HepG2 (cell line): ENCODE measurements around the gene ZNF444. TPM values are rescaled to one million over a fixed set of nuclear protein-coding genes. Genes with fewer than 3 reads are reported as not detected.

Experiments
- FOXA3 ChIP-seq: IDR thresholded peaks from 2 replicates; pipeline ENCODE4 v1.6.1; 2016; ENCODE audit warnings: missing genetic modification reagents, missing compliant biosample characterization
- JUND ChIP-seq: sonication (generic); formaldehyde crosslinking; IDR thresholded peaks from 2 replicates; pipeline ENCODE4 v1.8.0; 2022; ENCODE audit warnings: mild to moderate bottlenecking, missing genetic modification reagents
- MAFK ChIP-seq, 2 experiments: IDR thresholded peaks in 1 of 2; conservative IDR thresholded peaks in 1 of 2; 2 replicates each; pipeline ENCODE4 v1.6.1; 2011; ENCODE audit warnings: improper control_type of control experiment in 2 of 2, low read length in 2 of 2
- RCOR2 ChIP-seq: IDR thresholded peaks from 2 replicates; pipeline ENCODE4 v1.6.1; 2016; ENCODE audit warnings: missing biosample characterization, missing genetic modification reagents
- RFX1 ChIP-seq: fragments of 450-650 bp; IDR thresholded peaks from 2 replicates; pipeline ENCODE4 v1.6.1; 2017
- RFX5 ChIP-seq: IDR thresholded peaks from 2 replicates; pipeline ENCODE4 v1.6.1; 2011; ENCODE audit warnings: low read depth, low read length, improper control_type of control experiment
- SCMH1 ChIP-seq: sonication (generic); formaldehyde crosslinking; IDR thresholded peaks from 2 replicates; pipeline ENCODE4 v1.9.0; 2021; ENCODE audit warnings: missing genetic modification reagents, mild to moderate bottlenecking, borderline replicate concordance
- ZNF143 ChIP-seq: sonication (generic); formaldehyde crosslinking; IDR thresholded peaks from 2 replicates; pipeline ENCODE4 v1.4.0; 2020; ENCODE audit warnings: missing genetic modification reagents
- ZNF232 ChIP-seq: sonication (generic); formaldehyde crosslinking; IDR thresholded peaks from 2 replicates; pipeline ENCODE4 v1.4.0; 2020; ENCODE audit warnings: missing genetic modification reagents, borderline replicate concordance
- ZNF263 ChIP-seq: sonication (generic); formaldehyde crosslinking; IDR thresholded peaks from 2 replicates; pipeline ENCODE4 v1.4.0; 2020; ENCODE audit warnings: missing genetic modification reagents
- ZNF30 ChIP-seq: sonication (generic); formaldehyde crosslinking; IDR thresholded peaks from 2 replicates; pipeline ENCODE4 v1.5.0; 2020; ENCODE audit warnings: mild to moderate bottlenecking, missing genetic modification reagents
- ZNF33B ChIP-seq: sonication (generic); formaldehyde crosslinking; IDR thresholded peaks from 2 replicates; pipeline ENCODE4 v1.5.1; 2020; ENCODE audit warnings: mild to moderate bottlenecking, missing genetic modification reagents
- ZNF552 ChIP-seq: sonication (generic); formaldehyde crosslinking; IDR thresholded peaks from 2 replicates; pipeline ENCODE4 v1.9.0; 2022; ENCODE audit warnings: missing genetic modification reagents, mild to moderate bottlenecking, borderline replicate concordance
- polyA plus RNA-seq, 8 experiments: library from polyadenylated mRNA; depleted of rRNA in 3 of 8; stranded (reverse) in 7 of 8; unstranded in 1 of 8; fragments of >200 nt; fragmentation: Illumina TruSeq in 4 of 8; extraction: Trizol in 4 of 8; gene quantifications; 2 replicates each; pipeline versions ENCODE4 v1.2.1 to v1.2.3, GENCODE V29; 2011 to 2016; ENCODE audit warnings: low read depth in 4 of 8, missing spikeins in 1 of 8, mixed read lengths in 1 of 8; ENCODE audit not compliant: insufficient read depth in 1 of 8
- total RNA-seq, 5 experiments: library from RNA; depleted of rRNA; stranded (reverse); fragments of >200 nt; fragmentation: Illumina TruSeq; extraction: Trizol; gene quantifications; 2 replicates each; pipeline ENCODE4 v1.2.3, GENCODE V29; 2016; ENCODE audit warnings: low read depth in 1 of 5
- TF ChIP-seq, protein P1 (sequence below): IDR thresholded peaks from 2 replicates; pipeline ENCODE4 v1.4.0; 2020; ENCODE audit warnings: mild to moderate bottlenecking, missing genetic modification reagents
- TF ChIP-seq, protein P2 (sequence below): sonication (generic); formaldehyde crosslinking; IDR thresholded peaks from 2 replicates; pipeline ENCODE4 v1.5.0; 2020; ENCODE audit warnings: missing genetic modification reagents
- TF ChIP-seq, protein P3 (sequence below): IDR thresholded peaks from 2 replicates; pipeline ENCODE4 v1.6.1; 2016; ENCODE audit warnings: mild to moderate bottlenecking, missing biosample characterization, missing genetic modification reagents
- TF ChIP-seq, protein P4 (sequence below): sonication (generic); formaldehyde crosslinking; IDR thresholded peaks from 2 replicates; pipeline ENCODE4 v1.4.0; 2020; ENCODE audit warnings: missing genetic modification reagents, borderline replicate concordance
- TF ChIP-seq, protein P5 (sequence below): sonication (generic); formaldehyde crosslinking; IDR thresholded peaks from 2 replicates; pipeline ENCODE4 v1.9.0; 2022; ENCODE audit warnings: low read depth, missing genetic modification reagents

Gene ZNF444
- total and polyA plus RNA-seq, 2 of the 13 experiments (the other 11 are each of a cell fraction or from before 2014, with no cell fraction given), result 27.4 to 30.3 TPM

DNA sequence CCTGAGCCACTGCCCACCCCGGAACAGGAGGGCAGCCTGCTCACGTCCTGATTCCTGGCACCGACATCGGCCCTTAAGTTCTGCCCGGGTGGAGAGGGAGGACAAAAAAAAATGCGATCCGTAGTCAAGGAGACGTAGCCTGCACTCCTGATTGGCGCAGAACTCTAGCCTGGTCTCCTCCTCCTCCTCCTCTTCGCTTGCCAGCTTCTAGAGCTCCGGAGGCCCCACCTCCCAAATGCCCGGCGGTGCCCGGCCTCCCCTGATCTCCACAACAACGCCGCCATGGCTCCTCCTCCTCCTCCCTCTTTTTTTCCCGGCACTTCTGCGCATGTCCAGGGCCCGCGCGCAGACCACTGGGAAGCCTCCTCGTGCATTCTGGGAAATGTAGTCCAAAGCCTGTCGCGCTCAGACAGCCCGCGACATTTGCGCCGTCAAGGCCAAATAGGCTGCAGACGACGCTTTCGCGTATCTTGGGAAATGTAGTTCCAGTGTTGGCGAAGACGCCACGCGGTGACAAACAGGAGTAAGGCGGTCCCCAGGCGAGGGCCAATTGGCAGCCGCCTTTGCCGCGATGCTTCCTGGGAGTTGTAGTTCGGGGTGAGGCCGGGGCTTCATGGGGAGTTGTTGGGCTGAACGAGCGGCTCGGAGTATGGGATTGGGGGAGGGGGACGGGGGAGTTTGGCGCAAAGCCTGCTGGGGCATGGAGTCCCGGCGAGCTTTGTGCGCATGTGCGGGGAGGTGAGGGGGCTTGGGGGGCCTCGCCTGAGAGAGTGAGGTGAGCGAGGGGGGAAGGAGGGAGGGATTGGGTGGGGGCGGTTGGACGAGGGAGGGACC lies at the start of gene ZNF444 (continued):
- TF ChIP-seq, protein P1, sequence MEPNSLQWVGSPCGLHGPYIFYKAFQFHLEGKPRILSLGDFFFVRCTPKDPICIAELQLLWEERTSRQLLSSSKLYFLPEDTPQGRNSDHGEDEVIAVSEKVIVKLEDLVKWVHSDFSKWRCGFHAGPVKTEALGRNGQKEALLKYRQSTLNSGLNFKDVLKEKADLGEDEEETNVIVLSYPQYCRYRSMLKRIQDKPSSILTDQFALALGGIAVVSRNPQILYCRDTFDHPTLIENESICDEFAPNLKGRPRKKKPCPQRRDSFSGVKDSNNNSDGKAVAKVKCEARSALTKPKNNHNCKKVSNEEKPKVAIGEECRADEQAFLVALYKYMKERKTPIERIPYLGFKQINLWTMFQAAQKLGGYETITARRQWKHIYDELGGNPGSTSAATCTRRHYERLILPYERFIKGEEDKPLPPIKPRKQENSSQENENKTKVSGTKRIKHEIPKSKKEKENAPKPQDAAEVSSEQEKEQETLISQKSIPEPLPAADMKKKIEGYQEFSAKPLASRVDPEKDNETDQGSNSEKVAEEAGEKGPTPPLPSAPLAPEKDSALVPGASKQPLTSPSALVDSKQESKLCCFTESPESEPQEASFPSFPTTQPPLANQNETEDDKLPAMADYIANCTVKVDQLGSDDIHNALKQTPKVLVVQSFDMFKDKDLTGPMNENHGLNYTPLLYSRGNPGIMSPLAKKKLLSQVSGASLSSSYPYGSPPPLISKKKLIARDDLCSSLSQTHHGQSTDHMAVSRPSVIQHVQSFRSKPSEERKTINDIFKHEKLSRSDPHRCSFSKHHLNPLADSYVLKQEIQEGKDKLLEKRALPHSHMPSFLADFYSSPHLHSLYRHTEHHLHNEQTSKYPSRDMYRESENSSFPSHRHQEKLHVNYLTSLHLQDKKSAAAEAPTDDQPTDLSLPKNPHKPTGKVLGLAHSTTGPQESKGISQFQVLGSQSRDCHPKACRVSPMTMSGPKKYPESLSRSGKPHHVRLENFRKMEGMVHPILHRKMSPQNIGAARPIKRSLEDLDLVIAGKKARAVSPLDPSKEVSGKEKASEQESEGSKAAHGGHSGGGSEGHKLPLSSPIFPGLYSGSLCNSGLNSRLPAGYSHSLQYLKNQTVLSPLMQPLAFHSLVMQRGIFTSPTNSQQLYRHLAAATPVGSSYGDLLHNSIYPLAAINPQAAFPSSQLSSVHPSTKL (CRISPR knock-in tag), result no peak
- TF ChIP-seq ZNF232 (no peak), JUND (CRISPR knock-in tag) (no peak), SCMH1 (CRISPR knock-in tag) (no peak), RCOR2 (no peak), ZNF263 (CRISPR knock-in tag) (peak; percentile 71; the same call in 1 of the 2 replicates), ZNF33B (CRISPR knock-in tag) (no peak), ZNF552 (CRISPR knock-in tag) (no peak), ZNF30 (no peak), FOXA3 (CRISPR knock-in tag) (peak; percentile 54; the same call in 1 of the 2 replicates), MAFK (conservative IDR thresholded peaks at IDR 0.05 in 1 of 2, IDR thresholded peaks at IDR 0.05 in 1 of 2; ENCODE audit: low read length in 2 of 2) (peak in 1 of 2 experiments; percentile 2; a peak in 1 of 4 replicates), RFX5 (no peak; the same call in 1 of the 2 replicates), RFX1 (peak; percentile 77), ZNF143 (CRISPR knock-in tag) (peak; percentile 90)
- TF ChIP-seq, protein P2, sequence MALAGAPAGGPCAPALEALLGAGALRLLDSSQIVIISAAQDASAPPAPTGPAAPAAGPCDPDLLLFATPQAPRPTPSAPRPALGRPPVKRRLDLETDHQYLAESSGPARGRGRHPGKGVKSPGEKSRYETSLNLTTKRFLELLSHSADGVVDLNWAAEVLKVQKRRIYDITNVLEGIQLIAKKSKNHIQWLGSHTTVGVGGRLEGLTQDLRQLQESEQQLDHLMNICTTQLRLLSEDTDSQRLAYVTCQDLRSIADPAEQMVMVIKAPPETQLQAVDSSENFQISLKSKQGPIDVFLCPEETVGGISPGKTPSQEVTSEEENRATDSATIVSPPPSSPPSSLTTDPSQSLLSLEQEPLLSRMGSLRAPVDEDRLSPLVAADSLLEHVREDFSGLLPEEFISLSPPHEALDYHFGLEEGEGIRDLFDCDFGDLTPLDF (CRISPR knock-in tag), result peak; percentile 62; the same call in 1 of the 2 replicates
- TF ChIP-seq, protein P3, sequence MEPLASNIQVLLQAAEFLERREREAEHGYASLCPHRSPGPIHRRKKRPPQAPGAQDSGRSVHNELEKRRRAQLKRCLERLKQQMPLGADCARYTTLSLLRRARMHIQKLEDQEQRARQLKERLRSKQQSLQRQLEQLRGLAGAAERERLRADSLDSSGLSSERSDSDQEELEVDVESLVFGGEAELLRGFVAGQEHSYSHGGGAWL (CRISPR knock-in tag), result no peak
- TF ChIP-seq, protein P4, sequence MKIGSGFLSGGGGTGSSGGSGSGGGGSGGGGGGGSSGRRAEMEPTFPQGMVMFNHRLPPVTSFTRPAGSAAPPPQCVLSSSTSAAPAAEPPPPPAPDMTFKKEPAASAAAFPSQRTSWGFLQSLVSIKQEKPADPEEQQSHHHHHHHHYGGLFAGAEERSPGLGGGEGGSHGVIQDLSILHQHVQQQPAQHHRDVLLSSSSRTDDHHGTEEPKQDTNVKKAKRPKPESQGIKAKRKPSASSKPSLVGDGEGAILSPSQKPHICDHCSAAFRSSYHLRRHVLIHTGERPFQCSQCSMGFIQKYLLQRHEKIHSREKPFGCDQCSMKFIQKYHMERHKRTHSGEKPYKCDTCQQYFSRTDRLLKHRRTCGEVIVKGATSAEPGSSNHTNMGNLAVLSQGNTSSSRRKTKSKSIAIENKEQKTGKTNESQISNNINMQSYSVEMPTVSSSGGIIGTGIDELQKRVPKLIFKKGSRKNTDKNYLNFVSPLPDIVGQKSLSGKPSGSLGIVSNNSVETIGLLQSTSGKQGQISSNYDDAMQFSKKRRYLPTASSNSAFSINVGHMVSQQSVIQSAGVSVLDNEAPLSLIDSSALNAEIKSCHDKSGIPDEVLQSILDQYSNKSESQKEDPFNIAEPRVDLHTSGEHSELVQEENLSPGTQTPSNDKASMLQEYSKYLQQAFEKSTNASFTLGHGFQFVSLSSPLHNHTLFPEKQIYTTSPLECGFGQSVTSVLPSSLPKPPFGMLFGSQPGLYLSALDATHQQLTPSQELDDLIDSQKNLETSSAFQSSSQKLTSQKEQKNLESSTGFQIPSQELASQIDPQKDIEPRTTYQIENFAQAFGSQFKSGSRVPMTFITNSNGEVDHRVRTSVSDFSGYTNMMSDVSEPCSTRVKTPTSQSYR (CRISPR knock-in tag), result no peak
- TF ChIP-seq, protein P5, sequence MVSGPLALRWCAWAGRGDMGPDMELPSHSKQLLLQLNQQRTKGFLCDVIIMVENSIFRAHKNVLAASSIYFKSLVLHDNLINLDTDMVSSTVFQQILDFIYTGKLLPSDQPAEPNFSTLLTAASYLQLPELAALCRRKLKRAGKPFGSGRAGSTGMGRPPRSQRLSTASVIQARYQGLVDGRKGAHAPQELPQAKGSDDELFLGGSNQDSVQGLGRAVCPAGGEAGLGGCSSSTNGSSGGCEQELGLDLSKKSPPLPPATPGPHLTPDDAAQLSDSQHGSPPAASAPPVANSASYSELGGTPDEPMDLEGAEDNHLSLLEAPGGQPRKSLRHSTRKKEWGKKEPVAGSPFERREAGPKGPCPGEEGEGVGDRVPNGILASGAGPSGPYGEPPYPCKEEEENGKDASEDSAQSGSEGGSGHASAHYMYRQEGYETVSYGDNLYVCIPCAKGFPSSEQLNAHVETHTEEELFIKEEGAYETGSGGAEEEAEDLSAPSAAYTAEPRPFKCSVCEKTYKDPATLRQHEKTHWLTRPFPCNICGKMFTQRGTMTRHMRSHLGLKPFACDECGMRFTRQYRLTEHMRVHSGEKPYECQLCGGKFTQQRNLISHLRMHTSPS (CRISPR knock-in tag), result peak; percentile 88; the same call in 1 of the 2 replicates
